Endometrial microvascular endothelial cells (primary cell): ENCODE results near the gene DPY19L3. TPM values are rescaled to one million over a fixed set of nuclear protein-coding genes. Genes with fewer than 3 reads are reported as not detected.
"Not testable (repeated sequence)": the region's sequence is repeated elsewhere in the genome, so short reads cannot be mapped to it uniquely, and the experiment has no call there.

ENCODE experiments used
- in situ Hi-C: cut with HindIII; loops from 2 replicates; pipeline ENCODE4 v1.10.0; 2017; ENCODE audit warnings: low sequenced_read_pairs, low pct_unique_long_range_greater_than_20kb; ENCODE audit errors: inconsistent ontology term
- total RNA-seq: library from RNA; depleted of rRNA; stranded (reverse); fragments of >200 nt; gene quantifications from one replicate; pipeline ENCODE4 v1.2.3, GENCODE V29; 2015; ENCODE audit errors: inconsistent ontology term

The DPY19L3 gene
- total RNA-seq = 19.9 TPM

GRCh38 chr19:32405431-32406160 lies at the start of gene DPY19L3:
Gene DPY19L3, plus strand, starts transcription at chr19:32405770. Its CDS starts 2,484 bp downstream, at chr19:32408254.
- in situ Hi-C loops = no loop called here

GRCh38 chr19:32357720-32358119 lies 47.9 kb upstream of the DPY19L3 start:
- in situ Hi-C loops = no loop called here

GRCh38 chr19:32358321-32358720 lies 47.2 kb upstream of the DPY19L3 start:
- in situ Hi-C loops = no loop called here

- in situ Hi-C loops = no loop called here
These were observed 46.0 kb upstream of the DPY19L3 start for GRCh38 chr19:32359581-32359980.

- in situ Hi-C loops = no loop called here
These were observed 43.8 kb upstream of the DPY19L3 start for GRCh38 chr19:32361574-32362317.

- in situ Hi-C loops = no loop called here
These were observed 43.3 kb upstream of the DPY19L3 start for GRCh38 chr19:32362318-32362691.

GRCh38 chr19:32363175-32363574 lies 42.4 kb upstream of the DPY19L3 start:
- in situ Hi-C loops = no loop called here

GRCh38 chr19:32363632-32364031 lies 41.9 kb upstream of the DPY19L3 start:
- in situ Hi-C loops = no loop called here

- in situ Hi-C loops = no loop called here
These were observed 41.5 kb upstream of the DPY19L3 start for GRCh38 chr19:32364040-32364439.

GRCh38 chr19:32367063-32367462 lies 38.5 kb upstream of the DPY19L3 start:
- in situ Hi-C loops = no loop called here

GRCh38 chr19:32367948-32368536 lies 37.5 kb upstream of the DPY19L3 start:
- in situ Hi-C loops = no loop called here

- in situ Hi-C loops = no loop called here
These were observed 36.8 kb upstream of the DPY19L3 start for GRCh38 chr19:32368787-32369186.

- in situ Hi-C loops = no loop called here
These were observed 32.6 kb upstream of the DPY19L3 start for GRCh38 chr19:32372726-32373517.

- in situ Hi-C loops = no loop called here
These were observed 31.8 kb upstream of the DPY19L3 start for GRCh38 chr19:32373585-32374295.

GRCh38 chr19:32374362-32374761 lies 31.2 kb upstream of the DPY19L3 start:
- in situ Hi-C loops = not testable (repeated sequence)

- in situ Hi-C loops = not testable (repeated sequence)
These were observed 28.5 kb upstream of the DPY19L3 start for GRCh38 chr19:32377088-32377487.

GRCh38 chr19:32380269-32380668 lies 25.3 kb upstream of the DPY19L3 start:
- in situ Hi-C loops = no loop called here

- in situ Hi-C loops = no loop called here
These were observed 17.7 kb upstream of the DPY19L3 start for GRCh38 chr19:32387701-32388392.
